Glutamatergic neuron (in vitro differentiated cells): Measurements from ENCODE around the gene CNTFR. TPM values are rescaled to one million over a fixed set of nuclear protein-coding genes. Genes with fewer than 3 reads are reported as not detected.
A peak's percentile ranks its signal among the peaks of the same experiment; 100 is the strongest.

ENCODE experiments used
- DNase-seq: peaks from one replicate; pipeline ENCODE4 v3.0.0; 2022
- H3K27ac Mint-ChIP-seq: one replicate; pipeline ENCODE4 v1.8.0; 2020; ENCODE audit warnings: mild to moderate bottlenecking, mixed read lengths, inconsistent platforms; ENCODE audit not compliant: unreplicated experiment
- H3K27me3 Mint-ChIP-seq: one replicate; pipeline ENCODE4 v1.8.0; 2020; ENCODE audit warnings: mild to moderate bottlenecking, moderate library complexity, mixed read lengths, inconsistent platforms; ENCODE audit not compliant: unreplicated experiment
- H3K36me3 Mint-ChIP-seq: one replicate; pipeline ENCODE4 v1.8.0; 2020; ENCODE audit warnings: mild to moderate bottlenecking, mixed read lengths, inconsistent platforms; ENCODE audit not compliant: unreplicated experiment
- H3K4me1 Mint-ChIP-seq: one replicate; pipeline ENCODE4 v1.8.0; 2020; ENCODE audit warnings: mild to moderate bottlenecking, low read depth, mixed read lengths, inconsistent platforms; ENCODE audit not compliant: unreplicated experiment
- H3K4me3 Mint-ChIP-seq: one replicate; pipeline ENCODE4 v1.8.0; 2020; ENCODE audit warnings: mild to moderate bottlenecking, mixed read lengths, inconsistent platforms; ENCODE audit not compliant: unreplicated experiment
- H3K9me3 Mint-ChIP-seq: one replicate; pipeline ENCODE4 v1.8.0; 2020; ENCODE audit warnings: mild to moderate bottlenecking, moderate library complexity, mixed read lengths, inconsistent platforms; ENCODE audit not compliant: unreplicated experiment
- CTCF ChIP-seq: fragments of 200-600 bp; sonication (generic); IDR thresholded peaks from one replicate; pipeline ENCODE4 v1.5.0; 2021; ENCODE audit not compliant: partially characterized antibody, unreplicated experiment
- total RNA-seq: library from RNA; stranded (reverse); fragmentation: NEBNext Ultra II Directional; extraction: Animal tissue kit (Norgen Biotek cat#: 25700); gene quantifications from one replicate; pipeline ENCODE4 v1.2.1, GENCODE V29; 2021; ENCODE audit not compliant: unreplicated experiment

Gene CNTFR
- total RNA-seq, 1 donor from 2014 or later: 170 TPM

GRCh38 chr9:34601937-34602573, 12.5 kb upstream of the CNTFR start:
- Mint-ChIP-seq H3K4me1 (peaks cover 18% of the 10 kb centered on the region), H3K36me3 (no peaks in the 10 kb centered on the region), H3K27me3 (peaks cover 15% of the 10 kb centered on the region), H3K27ac (peak overlapping the region; percentile 21), H3K4me3 (no peak overlapping the region), H3K9me3 (peaks cover 2% of the 10 kb centered on the region)
- DNase-seq: no peak
- no peak for TF ChIP-seq CTCF

GRCh38 chr9:34600908-34601307, 11.4 kb upstream of the CNTFR start:
- no peak for DNase-seq
- no peak for TF ChIP-seq CTCF
- Mint-ChIP-seq H3K4me3 (no peak overlapping the region), H3K9me3 (peaks cover 2% of the 10 kb centered on the region), H3K36me3 (no peaks in the 10 kb centered on the region), H3K4me1 (peaks cover 18% of the 10 kb centered on the region), H3K27ac (no peak overlapping the region), H3K27me3 (peaks cover 17% of the 10 kb centered on the region)

GRCh38 chr9:34599546-34599945, 10.0 kb upstream of the CNTFR start:
- Mint-ChIP-seq H3K27ac (no peak overlapping the region), H3K4me1 (peaks cover 18% of the 10 kb centered on the region), H3K9me3 (peaks cover 2% of the 10 kb centered on the region), H3K4me3 (no peak overlapping the region), H3K36me3 (no peaks in the 10 kb centered on the region), H3K27me3 (peaks cover 13% of the 10 kb centered on the region)
- TF ChIP-seq CTCF: no peak
- no peak for DNase-seq

- peaks cover 22% of the 10 kb centered on the region for H3K27me3 Mint-ChIP-seq
Observed at GRCh38 chr9:34594177-34594576, 4.7 kb upstream of the CNTFR start.

More at GRCh38 chr9:34594177-34594576, 4.7 kb upstream of the CNTFR start:
- no peak for TF ChIP-seq CTCF
- DNase-seq: no peak
- H3K36me3 Mint-ChIP-seq: no peaks in the 10 kb centered on the region
- peaks cover 17% of the 10 kb centered on the region for H3K4me1 Mint-ChIP-seq
- H3K9me3 Mint-ChIP-seq: peaks cover 7% of the 10 kb centered on the region
- no peak overlapping the region for H3K4me3 Mint-ChIP-seq
- no peak overlapping the region for H3K27ac Mint-ChIP-seq
